ENCODE measurements around the gene FARS2. TPM values are rescaled to one million over a fixed set of nuclear protein-coding genes. Genes with fewer than 3 reads are reported as not detected.

Gene FARS2
- total RNA-seq, 6 donors from 2014 or later: 16.4 to 34.6 (median 19.9) TPM

DNA sequence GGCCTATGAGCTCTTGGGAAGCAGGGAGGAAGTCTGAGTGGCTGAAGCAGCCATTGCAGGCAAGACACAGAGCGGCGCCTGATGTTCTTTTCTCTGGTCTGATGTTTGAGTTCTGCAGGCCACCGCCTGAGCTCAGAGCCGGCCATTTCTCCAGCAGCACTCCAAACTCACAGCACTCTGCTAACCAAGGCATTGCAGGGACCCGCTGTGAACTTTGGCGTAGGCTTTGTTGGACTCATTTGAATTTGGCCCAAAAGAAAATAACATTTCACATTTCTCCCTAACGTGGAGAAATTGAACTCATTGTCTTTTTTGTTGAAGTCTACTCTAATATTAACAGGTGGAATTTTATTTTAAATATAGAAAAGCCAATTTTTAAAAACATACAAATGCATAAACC lies 336.1 kb downstream of the FARS2 start:
- WGBS, 2 donors: 91 to 93% methylated on average over 7 of the region's 7 CpGs
- no peak overlapping the region for H3K4me3 ChIP-seq
- no peak for ATAC-seq (ENCODE audit: low FRiP score in 2 of 2)
- H3K27ac ChIP-seq: no peak overlapping the region
- no peaks in the 10 kb centered on the region for H3K4me1 ChIP-seq
- H3K9me3 ChIP-seq: no peaks in the 10 kb centered on the region
- DNase-seq: no peak
- no peaks in the 10 kb centered on the region for H3K36me3 ChIP-seq
- H3K27me3 ChIP-seq: no peaks in the 10 kb centered on the region
- TF ChIP-seq, protein P1, sequence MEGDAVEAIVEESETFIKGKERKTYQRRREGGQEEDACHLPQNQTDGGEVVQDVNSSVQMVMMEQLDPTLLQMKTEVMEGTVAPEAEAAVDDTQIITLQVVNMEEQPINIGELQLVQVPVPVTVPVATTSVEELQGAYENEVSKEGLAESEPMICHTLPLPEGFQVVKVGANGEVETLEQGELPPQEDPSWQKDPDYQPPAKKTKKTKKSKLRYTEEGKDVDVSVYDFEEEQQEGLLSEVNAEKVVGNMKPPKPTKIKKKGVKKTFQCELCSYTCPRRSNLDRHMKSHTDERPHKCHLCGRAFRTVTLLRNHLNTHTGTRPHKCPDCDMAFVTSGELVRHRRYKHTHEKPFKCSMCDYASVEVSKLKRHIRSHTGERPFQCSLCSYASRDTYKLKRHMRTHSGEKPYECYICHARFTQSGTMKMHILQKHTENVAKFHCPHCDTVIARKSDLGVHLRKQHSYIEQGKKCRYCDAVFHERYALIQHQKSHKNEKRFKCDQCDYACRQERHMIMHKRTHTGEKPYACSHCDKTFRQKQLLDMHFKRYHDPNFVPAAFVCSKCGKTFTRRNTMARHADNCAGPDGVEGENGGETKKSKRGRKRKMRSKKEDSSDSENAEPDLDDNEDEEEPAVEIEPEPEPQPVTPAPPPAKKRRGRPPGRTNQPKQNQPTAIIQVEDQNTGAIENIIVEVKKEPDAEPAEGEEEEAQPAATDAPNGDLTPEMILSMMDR (IDR thresholded peaks at IDR 0.05): no peak

DNA sequence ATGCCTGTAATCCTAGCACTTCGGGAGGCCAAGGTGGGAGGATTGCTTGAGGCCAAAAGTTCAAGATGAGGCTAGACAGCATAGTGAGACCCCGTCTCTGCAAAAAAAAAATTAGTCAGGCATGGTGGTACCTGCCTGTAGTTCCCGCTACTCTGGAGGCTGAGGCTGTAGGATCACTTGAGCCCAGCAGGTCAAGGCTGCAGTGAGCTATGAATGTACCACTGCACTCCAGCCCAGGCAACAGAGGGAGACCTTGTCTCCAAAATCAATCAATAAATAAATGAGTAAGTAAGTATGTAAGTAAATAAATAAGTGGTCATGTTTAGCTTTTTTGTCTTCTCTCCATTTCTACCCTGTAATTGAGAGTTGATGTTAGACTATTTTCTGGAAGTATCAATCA lies 336.8 kb downstream of the FARS2 start:
- H3K27me3 ChIP-seq: no peaks in the 10 kb centered on the region
- TF ChIP-seq, protein P1 (IDR thresholded peaks at IDR 0.05): no peak
- TF ChIP-seq POLR2AphosphoS5 (IDR thresholded peaks at IDR 0.05) (no peak), EP300 (IDR thresholded peaks at IDR 0.05) (no peak), POLR2A (IDR thresholded peaks at IDR 0.05) (no peak)
- no peak overlapping the region for H3K4me3 ChIP-seq
- DNase-seq (no peak), ATAC-seq (ENCODE audit: low FRiP score in 2 of 2) (no peak)
- H3K4me1 ChIP-seq: no peaks in the 10 kb centered on the region
- H3K9me3 ChIP-seq: no peaks in the 10 kb centered on the region
- no peak overlapping the region for H3K27ac ChIP-seq
- WGBS, 2 donors: 93 to 98% methylated on average over 3 of the region's 3 CpGs
- H3K36me3 ChIP-seq: no peaks in the 10 kb centered on the region

DNA sequence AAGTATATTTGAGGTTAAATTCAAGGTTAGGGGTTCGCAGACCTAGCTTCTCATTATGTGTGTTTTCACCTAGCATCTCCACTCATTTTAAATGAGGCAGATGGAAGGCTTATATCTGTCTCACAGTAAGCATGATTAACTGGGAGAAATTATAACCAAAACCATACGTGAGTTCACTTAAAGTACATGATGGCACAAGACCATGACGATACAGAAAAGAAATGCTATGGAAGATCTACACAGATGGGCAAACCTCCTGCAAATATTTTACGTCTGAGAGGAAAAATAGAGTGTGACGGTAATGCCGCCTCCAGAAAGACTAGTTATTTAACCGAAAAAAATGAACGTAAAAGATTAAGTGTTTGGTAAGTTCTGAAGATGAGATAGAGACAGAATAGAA lies 337.8 kb downstream of the FARS2 start:
- Histone ChIP-seq H3K4me3 (no peak overlapping the region), H3K27me3 (no peaks in the 10 kb centered on the region), H3K4me1 (no peaks in the 10 kb centered on the region), H3K36me3 (no peaks in the 10 kb centered on the region), H3K9me3 (no peaks in the 10 kb centered on the region), H3K27ac (no peak overlapping the region)
- ATAC-seq (ENCODE audit: low FRiP score in 2 of 2) (no peak), DNase-seq (no peak)
- WGBS, 2 donors: 85 to 91% methylated on average over 8 of the region's 8 CpGs
- no peak for TF ChIP-seq POLR2AphosphoS5 (IDR thresholded peaks at IDR 0.05)
- no peak for TF ChIP-seq POLR2A (IDR thresholded peaks at IDR 0.05)
- TF ChIP-seq, protein P1 (IDR thresholded peaks at IDR 0.05): no peak
- no peak for TF ChIP-seq EP300 (IDR thresholded peaks at IDR 0.05)

DNA sequence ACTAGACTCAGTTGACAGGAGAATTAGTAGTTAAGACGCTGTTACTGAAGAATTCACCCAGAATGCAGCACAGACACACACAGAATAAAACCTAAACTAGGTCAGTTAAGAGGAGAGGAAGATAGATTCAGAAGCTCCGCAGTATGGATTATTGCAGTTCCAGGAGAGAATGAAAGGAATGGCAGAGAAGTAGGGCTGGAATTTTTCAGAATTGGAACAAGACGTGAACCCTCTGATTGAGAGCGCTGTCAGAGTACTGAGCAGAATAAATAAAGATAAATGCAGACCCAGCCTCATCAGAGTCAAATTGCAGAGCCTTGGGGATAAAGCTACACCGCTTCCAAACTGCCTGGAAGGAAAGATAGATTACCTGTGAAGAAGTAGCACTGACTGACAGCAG lies 344.6 kb downstream of the FARS2 start:
- DNase-seq (no peak), ATAC-seq (ENCODE audit: low FRiP score in 2 of 2) (no peak)
- Histone ChIP-seq H3K4me3 (no peak overlapping the region), H3K36me3 (no peaks in the 10 kb centered on the region), H3K27me3 (no peaks in the 10 kb centered on the region), H3K9me3 (no peaks in the 10 kb centered on the region), H3K27ac (no peak overlapping the region), H3K4me1 (no peaks in the 10 kb centered on the region)
- TF ChIP-seq EP300 (IDR thresholded peaks at IDR 0.05) (no peak), POLR2A (IDR thresholded peaks at IDR 0.05) (no peak), POLR2AphosphoS5 (IDR thresholded peaks at IDR 0.05) (no peak)
- TF ChIP-seq, protein P1 (IDR thresholded peaks at IDR 0.05): no peak
- 86 to 89% methylated on average over 5 of the region's 5 CpGs for WGBS, 2 donors

DNA sequence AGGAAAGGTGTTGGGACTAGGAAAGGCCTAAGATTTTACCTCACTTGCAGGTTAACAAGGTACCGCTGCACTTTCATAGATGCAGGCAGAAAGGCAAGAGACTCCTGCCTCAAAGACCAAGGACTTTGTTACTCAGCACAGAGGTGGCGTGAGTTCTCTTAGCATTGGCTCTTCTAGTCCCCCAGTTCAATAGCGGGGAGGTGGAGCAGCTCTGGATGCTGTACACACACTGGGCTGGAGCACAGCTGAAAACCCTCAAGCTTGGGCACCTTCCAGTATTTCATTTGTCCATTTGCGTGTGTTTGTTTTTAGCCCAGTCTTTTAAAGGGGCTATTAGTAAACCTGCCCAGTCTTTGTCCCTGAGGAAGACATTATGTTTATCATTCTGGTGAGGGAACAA lies 345.2 kb downstream of the FARS2 start:
- DNase-seq (no peak), ATAC-seq (ENCODE audit: low FRiP score in 2 of 2) (no peak)
- Histone ChIP-seq H3K27me3 (no peaks in the 10 kb centered on the region), H3K36me3 (no peaks in the 10 kb centered on the region), H3K4me1 (no peaks in the 10 kb centered on the region), H3K9me3 (no peaks in the 10 kb centered on the region), H3K4me3 (no peak overlapping the region), H3K27ac (no peak overlapping the region)
- no peak for TF ChIP-seq POLR2A (IDR thresholded peaks at IDR 0.05)
- WGBS, 2 donors: 91 to 92% methylated on average over 4 of the region's 4 CpGs
